HepG2 (cell line): ENCODE results near the gene RIPOR3. TPM values are rescaled to one million over a fixed set of nuclear protein-coding genes. Genes with fewer than 3 reads are reported as not detected.

Experiments
- ATRX ChIP-seq: sonication (generic); formaldehyde crosslinking; IDR thresholded peaks from 2 replicates; pipeline ENCODE4 v1.4.0; 2020; ENCODE audit warnings: missing genetic modification reagents, borderline replicate concordance
- MATR3 ChIP-seq: sonication (generic); formaldehyde crosslinking; IDR thresholded peaks from 2 replicates; pipeline ENCODE4 v1.4.0; 2020; ENCODE audit warnings: missing genetic modification reagents
- MED1 ChIP-seq: sonication (generic); formaldehyde crosslinking; IDR thresholded peaks from 2 replicates; pipeline ENCODE4 v1.4.0; 2020; ENCODE audit warnings: missing genetic modification reagents
- MTA3 ChIP-seq: sonication (generic); formaldehyde crosslinking; IDR thresholded peaks from 2 replicates; pipeline ENCODE4 v1.4.0; 2020; ENCODE audit warnings: missing genetic modification reagents
- MXD4 ChIP-seq: IDR thresholded peaks from 2 replicates; pipeline ENCODE4 v1.6.1; 2016; ENCODE audit warnings: mild to moderate bottlenecking, missing biosample characterization, missing genetic modification reagents
- NCOA5 ChIP-seq: sonication (generic); formaldehyde crosslinking; IDR thresholded peaks from 2 replicates; pipeline ENCODE4 v1.4.0; 2020; ENCODE audit warnings: missing genetic modification reagents
- NFE2 ChIP-seq: sonication (generic); formaldehyde crosslinking; IDR thresholded peaks from 2 replicates; pipeline ENCODE4 v1.4.0; 2020; ENCODE audit warnings: missing genetic modification reagents
- PATZ1 ChIP-seq: sonication (generic); formaldehyde crosslinking; IDR thresholded peaks from 2 replicates; pipeline ENCODE4 v1.4.0; 2020; ENCODE audit warnings: missing genetic modification reagents
- REPIN1 ChIP-seq: sonication (generic); formaldehyde crosslinking; IDR thresholded peaks from 2 replicates; pipeline ENCODE4 v1.8.0; 2022; ENCODE audit warnings: missing genetic modification reagents, low read depth, mild to moderate bottlenecking, borderline replicate concordance
- RFXAP ChIP-seq: sonication (generic); formaldehyde crosslinking; IDR thresholded peaks from 2 replicates; pipeline ENCODE4 v1.4.0; 2020; ENCODE audit warnings: missing genetic modification reagents, borderline replicate concordance
- SOX5 ChIP-seq: IDR thresholded peaks from 2 replicates; pipeline ENCODE4 v1.6.1; 2016; ENCODE audit warnings: borderline replicate concordance
- TCF12 ChIP-seq, 2 experiments: fragments of 450-650 bp in 1 of 2; sonication (generic) in 1 of 2; formaldehyde crosslinking in 1 of 2; IDR thresholded peaks; 2 replicates each; pipeline versions ENCODE4 v1.6.1 to v1.8.0; 2017 to 2022; ENCODE audit warnings: antibody characterized with exemption in 1 of 2, mild to moderate bottlenecking in 1 of 2, missing genetic modification reagents in 1 of 2, moderate library complexity in 1 of 2
- ZBTB21 ChIP-seq: sonication (generic); formaldehyde crosslinking; IDR thresholded peaks from 2 replicates; pipeline ENCODE4 v1.4.0; 2020; ENCODE audit warnings: missing genetic modification reagents
- ZBTB38 ChIP-seq: sonication (generic); formaldehyde crosslinking; IDR thresholded peaks from 2 replicates; pipeline ENCODE4 v1.5.1; 2020; ENCODE audit warnings: mild to moderate bottlenecking, missing genetic modification reagents
- ZNF230 ChIP-seq: sonication (generic); formaldehyde crosslinking; IDR thresholded peaks from 2 replicates; pipeline ENCODE4 v1.4.0; 2020; ENCODE audit warnings: mild to moderate bottlenecking, missing genetic modification reagents
- ZNF275 ChIP-seq: sonication (generic); formaldehyde crosslinking; IDR thresholded peaks from 2 replicates; pipeline ENCODE4 v1.8.0; 2022; ENCODE audit warnings: missing genetic modification reagents, mild to moderate bottlenecking, inconsistent platforms, borderline replicate concordance
- ZNF674 ChIP-seq: sonication (generic); formaldehyde crosslinking; IDR thresholded peaks from 2 replicates; pipeline ENCODE4 v1.5.0; 2020; ENCODE audit warnings: low read depth, mild to moderate bottlenecking, missing genetic modification reagents
- ZNF720 ChIP-seq: sonication (generic); formaldehyde crosslinking; IDR thresholded peaks from 2 replicates; pipeline ENCODE4 v1.4.0; 2020; ENCODE audit warnings: missing genetic modification reagents
- ZNF790 ChIP-seq: sonication (generic); formaldehyde crosslinking; IDR thresholded peaks from 2 replicates; pipeline ENCODE4 v1.8.0; 2022; ENCODE audit warnings: missing genetic modification reagents, mild to moderate bottlenecking, borderline replicate concordance
- ZSCAN12 ChIP-seq: sonication (generic); formaldehyde crosslinking; IDR thresholded peaks from 2 replicates; pipeline ENCODE4 v1.9.0; 2021; ENCODE audit warnings: mild to moderate bottlenecking, missing genetic modification reagents
- ZSCAN20 ChIP-seq: sonication (generic); formaldehyde crosslinking; IDR thresholded peaks from 2 replicates; pipeline ENCODE4 v1.4.0; 2020; ENCODE audit warnings: missing genetic modification reagents, mild to moderate bottlenecking, borderline replicate concordance
- polyA plus RNA-seq, 8 experiments: library from polyadenylated mRNA; depleted of rRNA in 3 of 8; stranded (reverse) in 7 of 8; unstranded in 1 of 8; fragments of >200 nt; fragmentation: Illumina TruSeq in 4 of 8; extraction: Trizol in 4 of 8; gene quantifications; 2 replicates each; pipeline versions ENCODE4 v1.2.1 to v1.2.3, GENCODE V29; 2011 to 2016; ENCODE audit warnings: low read depth in 4 of 8, missing spikeins in 1 of 8, mixed read lengths in 1 of 8; ENCODE audit not compliant: insufficient read depth in 1 of 8
- total RNA-seq, 5 experiments: library from RNA; depleted of rRNA; stranded (reverse); fragments of >200 nt; fragmentation: Illumina TruSeq; extraction: Trizol; gene quantifications; 2 replicates each; pipeline ENCODE4 v1.2.3, GENCODE V29; 2016; ENCODE audit warnings: low read depth in 1 of 5
- TF ChIP-seq, protein P1 (sequence below): sonication (generic); formaldehyde crosslinking; IDR thresholded peaks from 2 replicates; pipeline ENCODE4 v1.5.1; 2020; ENCODE audit warnings: missing genetic modification reagents, mild to moderate bottlenecking, borderline replicate concordance
- TF ChIP-seq, protein P2 (sequence below): sonication (generic); formaldehyde crosslinking; IDR thresholded peaks from 2 replicates; pipeline ENCODE4 v1.5.0; 2020; ENCODE audit warnings: missing genetic modification reagents

RIPOR3 gene
- total and polyA plus RNA-seq, 2 of the 13 experiments (the other 11 are each of a cell fraction or from before 2014, with no cell fraction given) = 0.18 TPM; not detected in 1

GRCh38 chr20:50588034-50588736 is 103.2 kb downstream of the RIPOR3 start (continued):
- TF ChIP-seq, protein P1, sequence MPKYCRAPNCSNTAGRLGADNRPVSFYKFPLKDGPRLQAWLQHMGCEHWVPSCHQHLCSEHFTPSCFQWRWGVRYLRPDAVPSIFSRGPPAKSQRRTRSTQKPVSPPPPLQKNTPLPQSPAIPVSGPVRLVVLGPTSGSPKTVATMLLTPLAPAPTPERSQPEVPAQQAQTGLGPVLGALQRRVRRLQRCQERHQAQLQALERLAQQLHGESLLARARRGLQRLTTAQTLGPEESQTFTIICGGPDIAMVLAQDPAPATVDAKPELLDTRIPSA (CRISPR knock-in tag) = no peak
- TF ChIP-seq SOX5 (CRISPR knock-in tag) = no peak
- no peak for TF ChIP-seq ZNF790
- TF ChIP-seq, protein P2, sequence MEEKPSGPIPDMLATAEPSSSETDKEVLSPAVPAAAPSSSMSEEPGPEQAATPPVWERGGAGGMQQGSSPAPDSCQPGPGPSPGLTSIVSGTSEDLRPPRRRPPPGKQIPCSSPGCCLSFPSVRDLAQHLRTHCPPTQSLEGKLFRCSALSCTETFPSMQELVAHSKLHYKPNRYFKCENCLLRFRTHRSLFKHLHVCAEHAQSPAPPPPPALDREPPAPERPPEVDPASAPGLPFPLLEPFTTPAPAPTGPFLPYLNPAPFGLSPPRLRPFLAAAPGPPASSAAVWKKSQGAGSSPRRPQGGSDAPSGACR = no peak
- TF ChIP-seq ZSCAN12 (CRISPR knock-in tag) = no peak
- TF ChIP-seq REPIN1 = 0 out of 2 replicates have a peak, but pooled peaks have one; percentile 34
- no peak for TF ChIP-seq ZSCAN20 (CRISPR knock-in tag)
- no peak for TF ChIP-seq ZNF674 (CRISPR knock-in tag)
- 0 out of 2 replicates have a peak, but pooled peaks have one; percentile 36 for TF ChIP-seq ZNF230
- TF ChIP-seq NCOA5 (CRISPR knock-in tag) = no peak
- TF ChIP-seq ZNF275 (CRISPR knock-in tag) = no peak
- TF ChIP-seq RFXAP (CRISPR knock-in tag) = no peak
- TF ChIP-seq ZBTB21 (CRISPR knock-in tag) = no peak
- no peak for TF ChIP-seq MATR3 (CRISPR knock-in tag)
- no peak; the same call in 1 of the 2 replicates for TF ChIP-seq MED1 (CRISPR knock-in tag)
- no peak for TF ChIP-seq MTA3 (CRISPR knock-in tag)
- TF ChIP-seq MXD4 (CRISPR knock-in tag) = no peak
- peak; percentile 34; the same call in 1 of the 2 replicates for TF ChIP-seq PATZ1 (CRISPR knock-in tag)
- no peak for TF ChIP-seq ZNF720
- TF ChIP-seq NFE2 (CRISPR knock-in tag) = no peak
- TF ChIP-seq TCF12 (IDR thresholded peaks at IDR 0.05) = no peak
- no peak for TF ChIP-seq TCF12 (CRISPR knock-in tag; IDR thresholded peaks at IDR 0.05)
- peak; percentile 63; the same call in 1 of the 2 replicates for TF ChIP-seq ZBTB38
- no peak for TF ChIP-seq ATRX
